ENCODE measurements around the gene TCP1.
"Not testable (repeated sequence)": the region's sequence is repeated elsewhere in the genome, so short reads cannot be mapped to it uniquely, and the experiment has no call there.

TCP1 gene

GRCh38 chr6:159745081-159745480 is 44.3 kb downstream of the TCP1 start:
- Histone ChIP-seq H3K27ac (ENCODE audit: low read depth in 2 of 2, low read length in 2 of 2) (no peak overlapping the region), H3K9ac (ENCODE audit: low read depth in 1 of 2, low read length in 2 of 2) (no peak overlapping the region), H3K36me3 (ENCODE audit: control insufficient read depth in 2 of 2, insufficient read depth in 2 of 2, low read length in 2 of 2) (peaks cover 80 to 89% of the 10 kb centered on the region in 2 donors), H3K9me3 (ENCODE audit: control insufficient read depth in 2 of 2, low read length in 2 of 2) (no peaks in the 10 kb centered on the region), H3K4me3 (ENCODE audit: low read length in 2 of 2) (no peak overlapping the region), H3K4me1 (ENCODE audit: control insufficient read depth in 2 of 2, insufficient read depth in 2 of 2, low read length in 2 of 2) (no peaks in the 10 kb centered on the region), H3K27me3 (ENCODE audit: control insufficient read depth in 2 of 2, insufficient read depth in 2 of 2, low read length in 2 of 2) (no peaks in the 10 kb centered on the region)

DNA sequence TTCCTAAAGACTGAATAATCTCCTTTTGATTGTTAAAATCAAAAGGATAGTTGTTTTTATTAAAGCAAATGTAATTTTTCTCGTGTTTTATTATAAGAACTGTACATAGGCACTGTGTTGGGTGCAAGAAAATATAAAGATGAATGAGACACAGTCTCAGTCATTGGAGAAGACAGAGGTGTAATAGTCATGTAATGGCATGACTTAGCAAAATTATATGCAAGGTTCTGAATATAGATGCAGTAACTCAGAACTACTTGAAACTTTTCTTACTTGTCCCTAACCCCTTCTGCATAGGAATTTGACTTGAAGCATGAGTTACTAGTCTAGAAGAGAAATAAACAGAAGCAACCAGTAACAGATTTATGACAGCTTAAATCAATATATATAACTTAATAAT is 47.2 kb downstream of the TCP1 start:
- Histone ChIP-seq H3K9me3 (ENCODE audit: control insufficient read depth in 2 of 2, low read length in 2 of 2) (no peaks in the 10 kb centered on the region), H3K9ac (ENCODE audit: low read depth in 1 of 2, low read length in 2 of 2) (no peak overlapping the region), H3K27me3 (ENCODE audit: control insufficient read depth in 2 of 2, insufficient read depth in 2 of 2, low read length in 2 of 2) (no peaks in the 10 kb centered on the region), H3K4me3 (ENCODE audit: low read length in 2 of 2) (no peak overlapping the region), H3K27ac (ENCODE audit: low read depth in 2 of 2, low read length in 2 of 2) (no peak overlapping the region), H3K4me1 (ENCODE audit: control insufficient read depth in 2 of 2, insufficient read depth in 2 of 2, low read length in 2 of 2) (no peaks in the 10 kb centered on the region), H3K36me3 (ENCODE audit: control insufficient read depth in 2 of 2, insufficient read depth in 2 of 2, low read length in 2 of 2) (peaks cover 64 to 73% of the 10 kb centered on the region in 2 donors)

DNA sequence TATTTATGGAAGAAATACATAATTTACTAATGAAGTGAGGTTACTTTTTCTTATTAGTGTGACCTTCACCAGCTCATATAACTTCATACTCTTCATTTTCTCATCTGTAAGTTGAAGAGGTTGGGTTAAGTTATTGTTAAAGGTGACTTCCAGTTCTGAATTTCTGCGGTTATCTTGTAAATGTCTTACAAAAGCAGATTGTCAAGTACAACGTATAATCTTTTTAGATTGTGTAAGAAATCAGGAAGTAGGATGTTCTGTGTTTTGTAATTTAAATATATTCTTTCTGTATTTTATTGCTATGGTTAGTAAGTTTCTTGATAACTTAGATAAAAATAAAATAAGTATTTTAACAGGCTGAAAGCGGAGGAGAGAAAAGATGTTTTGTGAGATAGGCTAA is 50.1 kb downstream of the TCP1 start:
- Histone ChIP-seq H3K27ac (ENCODE audit: low read depth in 2 of 2, low read length in 2 of 2) (no peak overlapping the region), H3K4me3 (ENCODE audit: low read length in 2 of 2) (no peak overlapping the region)

DNA sequence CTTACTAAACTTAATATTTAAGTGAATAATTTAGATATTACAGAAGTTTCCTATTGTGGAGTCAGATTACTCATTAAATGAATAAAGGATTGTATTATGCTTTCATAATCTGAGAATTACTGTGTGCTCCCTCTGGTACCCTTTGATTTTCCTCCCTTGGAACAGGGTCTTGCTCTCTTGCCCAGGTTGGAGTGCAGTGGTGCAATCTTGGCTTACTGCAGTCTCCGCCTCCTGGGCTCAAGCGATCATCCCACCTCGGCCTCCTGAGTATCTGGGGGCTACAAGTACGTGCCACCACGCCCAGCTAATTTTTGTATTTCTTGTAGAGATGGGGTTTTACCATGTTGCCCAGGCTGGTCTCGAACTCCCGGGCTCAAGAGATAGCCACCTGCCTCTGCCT is 52.5 kb downstream of the TCP1 start:
- Histone ChIP-seq H3K36me3 (ENCODE audit: control insufficient read depth in 2 of 2, insufficient read depth in 2 of 2, low read length in 2 of 2) (peaks cover 18 to 29% of the 10 kb centered on the region in 2 donors), H3K4me1 (ENCODE audit: control insufficient read depth in 2 of 2, insufficient read depth in 2 of 2, low read length in 2 of 2) (no peaks in the 10 kb centered on the region), H3K27me3 (ENCODE audit: control insufficient read depth in 2 of 2, insufficient read depth in 2 of 2, low read length in 2 of 2) (no peaks in the 10 kb centered on the region), H3K27ac (ENCODE audit: low read depth in 2 of 2, low read length in 2 of 2) (no peak overlapping the region), H3K9me3 (ENCODE audit: control insufficient read depth in 2 of 2, low read length in 2 of 2) (no peaks in the 10 kb centered on the region), H3K9ac (ENCODE audit: low read depth in 1 of 2, low read length in 2 of 2) (no peak overlapping the region), H3K4me3 (ENCODE audit: low read length in 2 of 2) (no peak overlapping the region)

More for the DNA sequence above, 50.1 kb downstream of the TCP1 start:
- no peaks in the 10 kb centered on the region for H3K27me3 ChIP-seq (ENCODE audit: control insufficient read depth in 2 of 2, insufficient read depth in 2 of 2, low read length in 2 of 2)
- no peaks in the 10 kb centered on the region for H3K9me3 ChIP-seq (ENCODE audit: control insufficient read depth in 2 of 2, low read length in 2 of 2)
- peaks cover 39 to 51% of the 10 kb centered on the region in 2 donors for H3K36me3 ChIP-seq (ENCODE audit: control insufficient read depth in 2 of 2, insufficient read depth in 2 of 2, low read length in 2 of 2)
- H3K9ac ChIP-seq (ENCODE audit: low read depth in 1 of 2, low read length in 2 of 2): no peak overlapping the region
- no peaks in the 10 kb centered on the region for H3K4me1 ChIP-seq (ENCODE audit: control insufficient read depth in 2 of 2, insufficient read depth in 2 of 2, low read length in 2 of 2)

DNA sequence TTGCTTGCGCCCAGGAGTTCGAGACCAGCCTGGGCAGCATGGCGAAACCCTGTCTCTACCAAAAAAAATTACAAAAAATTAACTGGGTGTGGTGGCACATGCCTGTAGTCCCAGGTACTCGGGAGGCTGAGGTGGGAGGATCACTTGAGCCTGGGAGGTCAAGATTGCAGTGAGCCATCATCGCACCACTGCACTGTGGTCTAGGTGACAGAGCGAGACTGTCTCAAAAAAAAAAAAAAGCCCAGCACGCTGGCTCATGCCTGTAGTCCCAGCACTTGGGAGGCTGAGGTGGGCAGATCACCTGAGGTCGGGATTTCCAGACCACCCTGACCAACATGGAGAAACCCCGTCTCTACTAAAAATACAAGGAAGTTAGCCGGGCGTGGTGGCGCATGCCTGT is 56.0 kb downstream of the TCP1 start:
- H3K27ac ChIP-seq (ENCODE audit: low read depth in 2 of 2, low read length in 2 of 2); H3K9me3 ChIP-seq (ENCODE audit: control insufficient read depth in 2 of 2, low read length in 2 of 2); H3K36me3 ChIP-seq (ENCODE audit: control insufficient read depth in 2 of 2, insufficient read depth in 2 of 2, low read length in 2 of 2); H3K9ac ChIP-seq (ENCODE audit: low read depth in 1 of 2, low read length in 2 of 2); H3K4me3 ChIP-seq (ENCODE audit: low read length in 2 of 2); H3K27me3 ChIP-seq (ENCODE audit: control insufficient read depth in 2 of 2, insufficient read depth in 2 of 2, low read length in 2 of 2): not testable (repeated sequence)
- H3K4me1 ChIP-seq (ENCODE audit: control insufficient read depth in 2 of 2, insufficient read depth in 2 of 2, low read length in 2 of 2): peaks cover 12 to 13% of the 10 kb centered on the region in 2 donors

- not testable (repeated sequence) for H3K27me3 ChIP-seq (ENCODE audit: control insufficient read depth in 2 of 2, insufficient read depth in 2 of 2, low read length in 2 of 2); H3K27ac ChIP-seq (ENCODE audit: low read depth in 2 of 2, low read length in 2 of 2); H3K9ac ChIP-seq (ENCODE audit: low read depth in 1 of 2, low read length in 2 of 2); H3K36me3 ChIP-seq (ENCODE audit: control insufficient read depth in 2 of 2, insufficient read depth in 2 of 2, low read length in 2 of 2); H3K4me3 ChIP-seq (ENCODE audit: low read length in 2 of 2); H3K9me3 ChIP-seq (ENCODE audit: control insufficient read depth in 2 of 2, low read length in 2 of 2)
- peaks cover 12 to 14% of the 10 kb centered on the region in 2 donors for H3K4me1 ChIP-seq (ENCODE audit: control insufficient read depth in 2 of 2, insufficient read depth in 2 of 2, low read length in 2 of 2)
These were observed 56.9 kb downstream of the TCP1 start for GRCh38 chr6:159732550-159732949.

DNA sequence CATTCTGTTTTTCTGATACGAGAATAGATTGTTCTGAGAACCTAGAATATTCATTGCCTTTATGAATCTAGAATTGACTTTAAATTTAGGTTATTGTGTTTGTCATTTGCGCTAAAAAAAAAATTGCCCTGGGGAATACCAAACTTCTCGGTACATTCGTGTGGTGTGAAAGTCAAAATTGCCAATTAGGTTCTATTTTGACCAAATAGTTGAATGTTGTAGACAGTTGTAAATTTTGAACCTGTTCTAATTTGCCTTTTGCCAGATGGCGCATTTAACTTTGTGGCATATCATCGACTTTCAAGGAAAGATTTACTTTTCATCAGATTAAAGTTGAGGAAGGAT is 59.1 kb downstream of the TCP1 start:
- H3K27me3 ChIP-seq (ENCODE audit: control insufficient read depth in 2 of 2, insufficient read depth in 2 of 2, low read length in 2 of 2): no peaks in the 10 kb centered on the region
- H3K27ac ChIP-seq (ENCODE audit: low read depth in 2 of 2, low read length in 2 of 2): no peak overlapping the region
- no peaks in the 10 kb centered on the region for H3K36me3 ChIP-seq (ENCODE audit: control insufficient read depth in 2 of 2, insufficient read depth in 2 of 2, low read length in 2 of 2)
- H3K9me3 ChIP-seq (ENCODE audit: control insufficient read depth in 2 of 2, low read length in 2 of 2): no peaks in the 10 kb centered on the region
- H3K4me3 ChIP-seq (ENCODE audit: low read length in 2 of 2): no peak overlapping the region
- H3K4me1 ChIP-seq (ENCODE audit: control insufficient read depth in 2 of 2, insufficient read depth in 2 of 2, low read length in 2 of 2): peaks cover 18 to 24% of the 10 kb centered on the region in 2 donors
- H3K9ac ChIP-seq (ENCODE audit: low read depth in 1 of 2, low read length in 2 of 2): no peak overlapping the region

GRCh38 chr6:159729598-159730331 is 59.6 kb downstream of the TCP1 start:
- H3K9me3 ChIP-seq (ENCODE audit: control insufficient read depth in 2 of 2, low read length in 2 of 2): no peaks in the 10 kb centered on the region
- no peak overlapping the region for H3K27ac ChIP-seq (ENCODE audit: low read depth in 2 of 2, low read length in 2 of 2)
- no peak overlapping the region for H3K9ac ChIP-seq (ENCODE audit: low read depth in 1 of 2, low read length in 2 of 2)
- peak overlapping the region; percentile 21 to 97 for H3K4me3 ChIP-seq (ENCODE audit: low read length in 2 of 2)
- peaks cover 18 to 24% of the 10 kb centered on the region in 2 donors for H3K4me1 ChIP-seq (ENCODE audit: control insufficient read depth in 2 of 2, insufficient read depth in 2 of 2, low read length in 2 of 2)
- no peaks in the 10 kb centered on the region for H3K27me3 ChIP-seq (ENCODE audit: control insufficient read depth in 2 of 2, insufficient read depth in 2 of 2, low read length in 2 of 2)
- no peaks in the 10 kb centered on the region for H3K36me3 ChIP-seq (ENCODE audit: control insufficient read depth in 2 of 2, insufficient read depth in 2 of 2, low read length in 2 of 2)

DNA sequence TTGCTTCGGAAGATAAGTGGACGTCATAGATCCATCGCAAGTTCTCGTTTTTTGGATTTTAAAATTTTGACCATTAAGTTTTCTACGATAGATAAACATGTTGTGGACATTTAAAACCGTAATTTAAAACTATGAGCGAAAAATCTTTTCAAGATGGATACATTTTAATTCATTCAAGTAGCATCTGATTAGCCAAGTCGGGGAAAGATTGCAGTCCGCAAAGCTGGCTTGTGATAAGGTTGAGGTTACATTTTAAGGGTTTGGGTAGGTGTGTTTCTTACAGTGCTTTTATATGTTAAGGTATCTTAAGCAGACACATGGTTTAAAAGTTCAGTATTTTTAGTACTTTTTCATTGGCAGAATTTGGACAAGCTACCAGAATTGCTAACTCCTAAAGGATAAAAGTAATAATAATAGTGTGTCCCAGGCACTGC is 60.9 kb downstream of the TCP1 start:
- Histone ChIP-seq H3K9me3 (ENCODE audit: control insufficient read depth in 2 of 2, low read length in 2 of 2) (no peaks in the 10 kb centered on the region), H3K27me3 (ENCODE audit: control insufficient read depth in 2 of 2, insufficient read depth in 2 of 2, low read length in 2 of 2) (no peaks in the 10 kb centered on the region), H3K9ac (ENCODE audit: low read depth in 1 of 2, low read length in 2 of 2) (peak overlapping the region; percentile 98 to 99), H3K4me1 (ENCODE audit: control insufficient read depth in 2 of 2, insufficient read depth in 2 of 2, low read length in 2 of 2) (peaks cover 18 to 24% of the 10 kb centered on the region in 2 donors), H3K27ac (ENCODE audit: low read depth in 2 of 2, low read length in 2 of 2) (peak overlapping the region; percentile 100), H3K36me3 (ENCODE audit: control insufficient read depth in 2 of 2, insufficient read depth in 2 of 2, low read length in 2 of 2) (peaks cover 0 to 3% of the 10 kb centered on the region in 2 donors), H3K4me3 (ENCODE audit: low read length in 2 of 2) (peak overlapping the region; percentile 96 to 97)

Measured in mucosa of rectum (tissue), 2 donors.